Ishikawa (cell line): ENCODE results near the gene RFNG.

Source experiments
- CEBPB ChIP-seq: IDR thresholded peaks from 2 replicates; pipeline ENCODE4 v1.6.1; 2012
- CREB1 ChIP-seq: IDR thresholded peaks from 2 replicates; pipeline ENCODE4 v1.6.1; 2012; ENCODE audit warnings: low read depth
- EGR1 ChIP-seq: IDR thresholded peaks from 2 replicates; pipeline ENCODE4 v1.6.1; 2012
- EP300 ChIP-seq: IDR thresholded peaks from 2 replicates; pipeline ENCODE4 v1.6.1; 2012; ENCODE audit warnings: borderline replicate concordance
- FOXM1 ChIP-seq: IDR thresholded peaks from 2 replicates; pipeline ENCODE4 v1.6.1; 2012; ENCODE audit warnings: low read depth, borderline replicate concordance
- MAX ChIP-seq: IDR thresholded peaks from 2 replicates; pipeline ENCODE4 v1.6.1; 2012
- NFIC ChIP-seq: IDR thresholded peaks from 2 replicates; pipeline ENCODE4 v1.6.1; 2012
- RAD21 ChIP-seq: IDR thresholded peaks from 2 replicates; pipeline ENCODE4 v1.6.1; 2012; ENCODE audit warnings: low read depth
- REST ChIP-seq: IDR thresholded peaks from 2 replicates; pipeline ENCODE4 v1.6.1; 2012; ENCODE audit warnings: low read depth, mild to moderate bottlenecking
- TAF1 ChIP-seq: IDR thresholded peaks from 2 replicates; pipeline ENCODE4 v1.6.1; 2012; ENCODE audit warnings: low read depth, mild to moderate bottlenecking
- TCF12 ChIP-seq: IDR thresholded peaks from 2 replicates; pipeline ENCODE4 v1.6.1; 2012; ENCODE audit warnings: low read depth
- TEAD4 ChIP-seq: IDR thresholded peaks from 2 replicates; pipeline ENCODE4 v1.6.1; 2012
- USF1 ChIP-seq: IDR thresholded peaks from 2 replicates; pipeline ENCODE4 v1.6.1; 2012
- YY1 ChIP-seq: IDR thresholded peaks from 2 replicates; pipeline ENCODE4 v1.6.1; 2012; ENCODE audit warnings: low read depth
- ZBTB7A ChIP-seq: IDR thresholded peaks from 2 replicates; pipeline ENCODE4 v1.6.1; 2012; ENCODE audit warnings: low read depth

RFNG gene

GRCh38 chr17:82098169-82098938 lies 46.7 kb upstream of the RFNG start, which contains the start of gene FASN:
Gene FASN (minus strand): TSS chr17:82098236. CDS start chr17:82096445, 1,791 bp downstream.
- TF ChIP-seq EP300, result no peak
- 0 out of 2 replicates have a peak, but pooled peaks have one; percentile 19 for TF ChIP-seq TCF12
- no peak; the same call in 1 of the 2 replicates for TF ChIP-seq CREB1
- TF ChIP-seq ZBTB7A, result no peak; the same call in 1 of the 2 replicates
- no peak for TF ChIP-seq FOXM1
- TF ChIP-seq TAF1, result peak; percentile 89
- peak; percentile 31 for TF ChIP-seq USF1
- TF ChIP-seq CEBPB, result no peak
- no peak for TF ChIP-seq EGR1
- no peak; the same call in 1 of the 2 replicates for TF ChIP-seq NFIC
- no peak for TF ChIP-seq RAD21
- peak; percentile 79 for TF ChIP-seq YY1
- TF ChIP-seq MAX, result peak; percentile 74; the same call in 1 of the 2 replicates
- TF ChIP-seq REST, result no peak

GRCh38 chr17:82097919-82098168 lies 46.2 kb upstream of the RFNG start:
- no peak; the same call in 1 of the 2 replicates for TF ChIP-seq ZBTB7A

- TF ChIP-seq TCF12 (peak; percentile 31; the same call in 1 of the 2 replicates), EP300 (0 out of 2 replicates have a peak, but pooled peaks have one; percentile 19), ZBTB7A (peak; percentile 28), FOXM1 (no peak), USF1 (peak; percentile 63; the same call in 1 of the 2 replicates), CREB1 (no peak), MAX (peak; percentile 65), TEAD4 (0 out of 2 replicates have a peak, but pooled peaks have one; percentile 16)
Observed at GRCh38 chr17:82097184-82097918, 45.7 kb upstream of the RFNG start.

GRCh38 chr17:82096709-82097183 lies 45.1 kb upstream of the RFNG start:
- no peak for TF ChIP-seq TCF12

GRCh38 chr17:82095777-82096708 lies 44.4 kb upstream of the RFNG start:
- no peak for TF ChIP-seq TEAD4
- TF ChIP-seq MAX, result no peak
- TF ChIP-seq ZBTB7A, result no peak

- no peak for TF ChIP-seq NFIC
Observed at GRCh38 chr17:82094931-82095776, 43.5 kb upstream of the RFNG start.
